HepG2 (cell line): ENCODE data around the gene PAK2. TPM values are rescaled to one million over a fixed set of nuclear protein-coding genes. Genes with fewer than 3 reads are reported as not detected.

Experiments used
- AHDC1 ChIP-seq: sonication (generic); formaldehyde crosslinking; IDR thresholded peaks from 2 replicates; pipeline ENCODE4 v1.5.1; 2020; ENCODE audit warnings: mild to moderate bottlenecking, missing genetic modification reagents, borderline replicate concordance
- ARNT ChIP-seq: fragments of 450-650 bp; IDR thresholded peaks from 2 replicates; pipeline ENCODE4 v1.6.1; 2017
- BATF2 ChIP-seq: sonication (generic); formaldehyde crosslinking; IDR thresholded peaks from 2 replicates; pipeline ENCODE4 v1.8.0; 2022; ENCODE audit warnings: mild to moderate bottlenecking, missing genetic modification reagents, moderate library complexity
- CEBPB ChIP-seq: IDR thresholded peaks from 2 replicates; pipeline ENCODE4 v1.6.1; 2011; ENCODE audit warnings: low read depth, low read length, improper control_type of control experiment, borderline replicate concordance
- CEBPZ ChIP-seq: IDR thresholded peaks from 2 replicates; pipeline ENCODE4 v1.6.1; 2012; ENCODE audit warnings: low read length, improper control_type of control experiment
- FOXA1 ChIP-seq, 2 experiments: fragments of 450-650 bp in 1 of 2; sonication (generic) in 1 of 2; formaldehyde crosslinking in 1 of 2; IDR thresholded peaks; 2 replicates each; pipeline versions ENCODE4 v1.4.0 to v1.6.1; 2016 to 2020; ENCODE audit warnings: missing genetic modification reagents in 1 of 2
- IKZF4 ChIP-seq: sonication (generic); formaldehyde crosslinking; IDR thresholded peaks from 2 replicates; pipeline ENCODE4 v1.5.1; 2020; ENCODE audit warnings: borderline replicate concordance, mild to moderate bottlenecking, low read depth, missing genetic modification reagents; ENCODE audit errors: not compliant biosample characterization
- KLF16 ChIP-seq, 2 experiments: sonication (generic) in 1 of 2; formaldehyde crosslinking in 1 of 2; IDR thresholded peaks; 2 replicates each; pipeline versions ENCODE4 v1.6.1 to v1.8.0; 2016 to 2023; ENCODE audit warnings: missing genetic modification reagents in 2 of 2, missing compliant biosample characterization in 1 of 2
- MXD4 ChIP-seq: IDR thresholded peaks from 2 replicates; pipeline ENCODE4 v1.6.1; 2016; ENCODE audit warnings: mild to moderate bottlenecking, missing biosample characterization, missing genetic modification reagents
- SRF ChIP-seq: IDR thresholded peaks from 2 replicates; pipeline ENCODE4 v1.6.1; 2011; ENCODE audit warnings: mild to moderate bottlenecking, low read depth, low read length, moderate library complexity
- TEF ChIP-seq: sonication (generic); formaldehyde crosslinking; IDR thresholded peaks from 2 replicates; pipeline ENCODE4 v1.5.0; 2020; ENCODE audit warnings: missing genetic modification reagents
- ZFY ChIP-seq: sonication (generic); formaldehyde crosslinking; IDR thresholded peaks from 2 replicates; pipeline ENCODE4 v1.4.0; 2020; ENCODE audit warnings: missing genetic modification reagents
- ZNF616 ChIP-seq: sonication (generic); formaldehyde crosslinking; IDR thresholded peaks from 2 replicates; pipeline ENCODE4 v1.5.0; 2020; ENCODE audit warnings: low read depth, mild to moderate bottlenecking, missing genetic modification reagents
- ZNF652 ChIP-seq: IDR thresholded peaks from 2 replicates; pipeline ENCODE4 v1.6.1; 2016; ENCODE audit warnings: low read depth, borderline replicate concordance
- ZNF670 ChIP-seq: sonication (generic); formaldehyde crosslinking; IDR thresholded peaks from 2 replicates; pipeline ENCODE4 v1.8.0; 2022; ENCODE audit warnings: mild to moderate bottlenecking, missing genetic modification reagents, borderline replicate concordance
- ZNF772 ChIP-seq: sonication (generic); formaldehyde crosslinking; IDR thresholded peaks from 2 replicates; pipeline ENCODE4 v1.5.0; 2020; ENCODE audit warnings: mild to moderate bottlenecking, missing genetic modification reagents
- ZNF777 ChIP-seq: sonication (generic); formaldehyde crosslinking; IDR thresholded peaks from 2 replicates; pipeline ENCODE4 v1.4.0; 2020; ENCODE audit warnings: missing genetic modification reagents
- ZNF816 ChIP-seq: sonication (generic); formaldehyde crosslinking; IDR thresholded peaks from 2 replicates; pipeline ENCODE4 v1.8.0; 2022; ENCODE audit warnings: missing genetic modification reagents, mild to moderate bottlenecking, borderline replicate concordance
- polyA plus RNA-seq, 8 experiments: library from polyadenylated mRNA; depleted of rRNA in 3 of 8; stranded (reverse) in 7 of 8; unstranded in 1 of 8; fragments of >200 nt; fragmentation: Illumina TruSeq in 4 of 8; extraction: Trizol in 4 of 8; gene quantifications; 2 replicates each; pipeline versions ENCODE4 v1.2.1 to v1.2.3, GENCODE V29; 2011 to 2016; ENCODE audit warnings: low read depth in 4 of 8, missing spikeins in 1 of 8, mixed read lengths in 1 of 8; ENCODE audit not compliant: insufficient read depth in 1 of 8
- total RNA-seq, 5 experiments: library from RNA; depleted of rRNA; stranded (reverse); fragments of >200 nt; fragmentation: Illumina TruSeq; extraction: Trizol; gene quantifications; 2 replicates each; pipeline ENCODE4 v1.2.3, GENCODE V29; 2016; ENCODE audit warnings: low read depth in 1 of 5

The PAK2 gene
- total and polyA plus RNA-seq, 2 of the 13 experiments (the other 11 are each of a cell fraction or from before 2014, with no cell fraction given): 23.0 to 24.7 TPM

- TF ChIP-seq FOXA1 (IDR thresholded peaks at IDR 0.05): no peak
- TF ChIP-seq FOXA1 (CRISPR knock-in tag; IDR thresholded peaks at IDR 0.05): no peak
- TF ChIP-seq KLF16 (CRISPR knock-in tag; IDR thresholded peaks at IDR 0.05): 0 out of 4 replicates have a peak, but pooled peaks of 1 of the 2 experiments have one; percentile 29
- no peak for TF ChIP-seq ARNT
- peak; percentile 80 for TF ChIP-seq ZFY (CRISPR knock-in tag)
- peak; percentile 51 for TF ChIP-seq ZNF777 (CRISPR knock-in tag)
- no peak for TF ChIP-seq CEBPZ
- TF ChIP-seq CEBPB: no peak
- no peak for TF ChIP-seq SRF
- TF ChIP-seq ZNF670 (CRISPR knock-in tag): no peak
- TF ChIP-seq ZNF816 (CRISPR knock-in tag): no peak
- TF ChIP-seq IKZF4: no peak
- TF ChIP-seq AHDC1 (CRISPR knock-in tag): no peak
- no peak for TF ChIP-seq ZNF616 (CRISPR knock-in tag)
- no peak for TF ChIP-seq TEF (CRISPR knock-in tag)
- 0 out of 2 replicates have a peak, but pooled peaks have one; percentile 58 for TF ChIP-seq ZNF772
- no peak for TF ChIP-seq BATF2
- TF ChIP-seq ZNF652 (CRISPR knock-in tag): no peak
- peak; percentile 50; the same call in 1 of the 2 replicates for TF ChIP-seq MXD4 (CRISPR knock-in tag)
Measured at GRCh38 chr3:196711838-196712513, 27.7 kb upstream of the PAK2 start, which contains the start of the genes CEP19 and PIGX (continued).
